Erythroblast (primary cell): ENCODE data around the gene DLGAP4.

Source experiments
- GATA1 ChIP-seq: IDR thresholded peaks from 2 replicates; pipeline ENCODE4 v1.6.1; 2011; ENCODE audit warnings: low read depth, mild to moderate bottlenecking, control low read depth, low read length, moderate library complexity
- POLR2A ChIP-seq: IDR thresholded peaks from 2 replicates; pipeline ENCODE4 v1.6.1; 2011; ENCODE audit warnings: mild to moderate bottlenecking, low read length

GRCh38 chr20:36311854-36312723 lies 6.0 kb downstream of the DLGAP4 start:
- TF ChIP-seq POLR2A (no peak), GATA1 (no peak)
